Neural cell (in vitro differentiated cells): ENCODE measurements around the gene DLG4. TPM values are rescaled to one million over a fixed set of nuclear protein-coding genes. Genes with fewer than 3 reads are reported as not detected.

Experiments
- H2AFZ ChIP-seq: fragments of 200-600, 300-800 bp; sonication (generic), shearing (Covaris generic); 2 replicates; pipeline ENCODE4 v1.6.0; 2014; ENCODE audit warnings: low read depth, mild to moderate bottlenecking, antibody characterized with exemption, low read length, moderate library complexity
- H3F3A ChIP-seq: fragments of 200-600 bp; shearing (Covaris generic); 2 replicates; pipeline ENCODE4 v1.6.1; 2016; ENCODE audit warnings: mild to moderate bottlenecking, moderate library complexity, mixed read lengths, antibody characterized with exemption, low read length; ENCODE audit not compliant: insufficient read depth, poor library complexity, severe bottlenecking
- H3K27ac ChIP-seq: fragments of 200-600, 300-800 bp; sonication (generic), shearing (Covaris generic); 2 replicates; pipeline ENCODE4 v1.5.1; 2014; ENCODE audit warnings: mild to moderate bottlenecking, low read length, moderate library complexity
- H3K27me3 ChIP-seq: fragments of 300-800, 200-600 bp; sonication (generic), shearing (Covaris generic); 2 replicates; pipeline ENCODE4 v1.6.0; 2014; ENCODE audit warnings: mild to moderate bottlenecking, low read depth, low read length, moderate library complexity; ENCODE audit not compliant: insufficient read depth
- H3K36me3 ChIP-seq: fragments of 300-800, 200-600 bp; sonication (generic), shearing (Covaris generic); 2 replicates; pipeline ENCODE4 v1.5.1; 2014; ENCODE audit warnings: mild to moderate bottlenecking, antibody characterized with exemption, low read length, moderate library complexity; ENCODE audit not compliant: insufficient read depth
- H3K4me2 ChIP-seq: fragments of 300-800, 200-600 bp; sonication (generic), shearing (Covaris generic); 2 replicates; pipeline ENCODE4 v1.6.0; 2014; ENCODE audit warnings: mild to moderate bottlenecking, low read length
- H3K4me3 ChIP-seq: fragments of 300-800, 200-600 bp; sonication (generic), shearing (Covaris generic); 2 replicates; pipeline ENCODE4 v1.5.1; 2014; ENCODE audit warnings: mild to moderate bottlenecking, low read length, moderate library complexity
- H3K79me2 ChIP-seq: fragments of 200-600 bp; shearing (Covaris generic); replicated peaks from 2 replicates; pipeline ENCODE4 v1.6.0; 2014; ENCODE audit warnings: mild to moderate bottlenecking, low read length, moderate library complexity; ENCODE audit not compliant: insufficient read depth
- H3K9ac ChIP-seq: fragments of 300-800, 200-600 bp; sonication (generic), shearing (Covaris generic); 2 replicates; pipeline ENCODE4 v1.6.1; 2016; ENCODE audit warnings: mild to moderate bottlenecking, low read length, mixed read lengths
- H3K9me2 ChIP-seq: fragments of 200-600 bp; shearing (Covaris generic); 2 replicates; pipeline ENCODE4 v1.6.1; 2016; ENCODE audit warnings: mild to moderate bottlenecking, low read length, mixed read lengths; ENCODE audit not compliant: insufficient read depth
- H3K9me3 ChIP-seq: fragments of 200-600, 300-800 bp; sonication (generic), shearing (Covaris generic); 2 replicates; pipeline ENCODE4 v1.6.1; 2016; ENCODE audit warnings: mild to moderate bottlenecking, mixed run types, low read length, moderate library complexity, mixed read lengths
- H4K20me1 ChIP-seq: fragments of 200-600 bp; shearing (Covaris generic); 2 replicates; pipeline ENCODE4 v1.6.1; 2016; ENCODE audit warnings: mild to moderate bottlenecking, mixed run types; ENCODE audit not compliant: insufficient read depth
- EP300 ChIP-seq: fragments of 450-650 bp; conservative IDR thresholded peaks from 2 replicates; pipeline ENCODE4 v1.6.1; 2014; ENCODE audit warnings: antibody characterized with exemption, mild to moderate bottlenecking, moderate library complexity; ENCODE audit not compliant: poor library complexity, severe bottlenecking
- EZH2 ChIP-seq: fragments of 200-600, 300-800 bp; shearing (Covaris generic), sonication (generic); IDR thresholded peaks from 2 replicates; pipeline ENCODE4 v1.6.1; 2014; ENCODE audit warnings: antibody characterized with exemption, low read length, borderline replicate concordance, mild to moderate bottlenecking; ENCODE audit not compliant: insufficient read depth, poor library complexity, severe bottlenecking
- MXI1 ChIP-seq: fragments of 450-650 bp; conservative IDR thresholded peaks from 2 replicates; pipeline ENCODE4 v1.6.1; 2014; ENCODE audit warnings: antibody characterized with exemption, mild to moderate bottlenecking; ENCODE audit not compliant: poor library complexity, severe bottlenecking
- POLR2AphosphoS5 ChIP-seq: IDR thresholded peaks from 2 replicates; pipeline ENCODE4 v1.6.1; 2012
- RAD21 ChIP-seq: fragments of 450-650 bp; conservative IDR thresholded peaks from 2 replicates; pipeline ENCODE4 v1.6.1; 2014; ENCODE audit warnings: antibody characterized with exemption, mild to moderate bottlenecking, moderate library complexity
- SMC3 ChIP-seq: fragments of 450-650 bp; conservative IDR thresholded peaks from 2 replicates; pipeline ENCODE4 v1.6.1; 2014; ENCODE audit warnings: antibody characterized with exemption, mild to moderate bottlenecking, moderate library complexity; ENCODE audit not compliant: poor library complexity
- TAF1 ChIP-seq: IDR thresholded peaks from 2 replicates; pipeline ENCODE4 v1.6.1; 2012; ENCODE audit warnings: low read depth
- polyA plus RNA-seq: library from polyadenylated mRNA; depleted of rRNA; stranded (reverse); fragments of >200 nt; gene quantifications from 2 replicates; pipeline ENCODE4 v1.2.3, GENCODE V29; 2014
- TF ChIP-seq, protein P1 (sequence below): fragments of 450-650 bp; IDR thresholded peaks from 2 replicates; pipeline ENCODE4 v1.5.1; 2014; ENCODE audit warnings: antibody characterized with exemption, mild to moderate bottlenecking, moderate library complexity; ENCODE audit not compliant: poor library complexity, severe bottlenecking
- TF ChIP-seq, protein P2 (sequence below): IDR thresholded peaks from 2 replicates; pipeline ENCODE4 v1.6.1; 2012; ENCODE audit warnings: borderline replicate concordance

DLG4 gene
- polyA plus RNA-seq, 1 donor from 2014 or later, result 126 TPM

DNA sequence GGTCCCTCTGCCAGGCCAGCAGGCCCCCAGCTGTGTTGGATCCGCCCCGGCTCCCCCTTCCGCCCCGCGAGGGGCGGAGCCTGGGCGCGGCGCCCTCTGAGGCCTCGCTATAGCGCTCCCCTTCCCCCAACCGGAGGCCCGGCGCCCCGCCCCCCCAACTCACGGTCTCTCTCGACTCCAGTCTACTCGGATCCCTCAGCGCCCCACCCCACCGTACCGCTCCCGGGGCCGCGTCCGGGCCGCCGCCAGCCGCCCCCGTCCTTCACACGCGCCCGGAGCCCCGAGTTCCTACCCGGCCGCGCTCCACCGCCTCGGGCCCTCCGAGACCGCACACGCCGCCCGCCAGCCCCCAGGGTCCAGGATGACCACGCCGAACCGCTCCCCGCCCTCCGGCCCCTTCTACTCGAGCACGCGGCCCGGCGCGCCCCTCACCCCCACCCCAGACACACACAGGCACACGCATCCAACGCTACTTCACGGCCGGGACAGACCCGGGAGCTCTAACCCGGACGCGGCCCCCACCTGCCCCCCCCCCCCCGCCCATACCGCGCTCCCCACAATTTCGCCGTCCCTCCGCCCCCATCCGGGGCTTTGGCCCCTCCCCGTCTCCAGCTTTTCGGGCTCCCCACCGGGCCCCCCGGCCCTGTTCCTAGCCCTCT lies 18.3 kb upstream of the DLG4 start:
- H3K27me3 ChIP-seq, result no peaks in the 10 kb centered on the region
- H3K27ac ChIP-seq, result peak overlapping the region; percentile 95
- TF ChIP-seq, protein P1, sequence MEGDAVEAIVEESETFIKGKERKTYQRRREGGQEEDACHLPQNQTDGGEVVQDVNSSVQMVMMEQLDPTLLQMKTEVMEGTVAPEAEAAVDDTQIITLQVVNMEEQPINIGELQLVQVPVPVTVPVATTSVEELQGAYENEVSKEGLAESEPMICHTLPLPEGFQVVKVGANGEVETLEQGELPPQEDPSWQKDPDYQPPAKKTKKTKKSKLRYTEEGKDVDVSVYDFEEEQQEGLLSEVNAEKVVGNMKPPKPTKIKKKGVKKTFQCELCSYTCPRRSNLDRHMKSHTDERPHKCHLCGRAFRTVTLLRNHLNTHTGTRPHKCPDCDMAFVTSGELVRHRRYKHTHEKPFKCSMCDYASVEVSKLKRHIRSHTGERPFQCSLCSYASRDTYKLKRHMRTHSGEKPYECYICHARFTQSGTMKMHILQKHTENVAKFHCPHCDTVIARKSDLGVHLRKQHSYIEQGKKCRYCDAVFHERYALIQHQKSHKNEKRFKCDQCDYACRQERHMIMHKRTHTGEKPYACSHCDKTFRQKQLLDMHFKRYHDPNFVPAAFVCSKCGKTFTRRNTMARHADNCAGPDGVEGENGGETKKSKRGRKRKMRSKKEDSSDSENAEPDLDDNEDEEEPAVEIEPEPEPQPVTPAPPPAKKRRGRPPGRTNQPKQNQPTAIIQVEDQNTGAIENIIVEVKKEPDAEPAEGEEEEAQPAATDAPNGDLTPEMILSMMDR, result no peak
- peak; percentile 56 for TF ChIP-seq MXI1
- no peak overlapping the region for H2AFZ ChIP-seq
- peak overlapping the region; percentile 98 for H3K9ac ChIP-seq
- H3F3A ChIP-seq, result peaks cover 3% of the 10 kb centered on the region
- H3K9me3 ChIP-seq, result no peaks in the 10 kb centered on the region
- peak overlapping the region; percentile 75 for H3K4me3 ChIP-seq
- H3K36me3 ChIP-seq, result no peaks in the 10 kb centered on the region
- H3K79me2 ChIP-seq, result peaks cover 76% of the 10 kb centered on the region
- peak overlapping the region; percentile 82 for H3K4me2 ChIP-seq
- no peaks in the 10 kb centered on the region for H3K9me2 ChIP-seq
- no peaks in the 10 kb centered on the region for H4K20me1 ChIP-seq

DNA sequence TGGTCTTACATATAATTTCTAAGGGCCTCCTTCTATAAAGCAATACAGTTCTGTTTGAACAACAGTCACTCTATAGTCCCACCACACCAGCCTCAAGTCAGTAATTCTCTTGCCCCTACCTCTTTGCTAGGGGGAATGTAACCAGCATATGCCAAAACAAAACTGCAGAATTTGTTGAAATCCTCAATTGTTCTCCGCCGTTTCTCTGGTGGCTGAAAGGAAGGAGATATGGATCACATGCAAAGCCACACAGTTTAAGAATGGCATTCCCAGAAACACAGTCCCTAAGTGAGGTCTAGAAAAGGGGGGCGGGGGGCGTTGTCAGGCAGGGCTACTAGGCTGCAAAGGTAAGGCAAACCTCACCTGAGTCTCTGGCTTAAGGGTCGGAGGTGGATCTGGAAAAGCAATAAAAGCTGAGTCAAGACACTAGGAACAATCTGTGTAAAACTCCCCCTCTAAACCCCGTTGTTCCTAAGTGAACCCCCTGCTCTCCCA lies 17.7 kb upstream of the DLG4 start:
- H3K9ac ChIP-seq, result peak overlapping the region; percentile 98

DNA sequence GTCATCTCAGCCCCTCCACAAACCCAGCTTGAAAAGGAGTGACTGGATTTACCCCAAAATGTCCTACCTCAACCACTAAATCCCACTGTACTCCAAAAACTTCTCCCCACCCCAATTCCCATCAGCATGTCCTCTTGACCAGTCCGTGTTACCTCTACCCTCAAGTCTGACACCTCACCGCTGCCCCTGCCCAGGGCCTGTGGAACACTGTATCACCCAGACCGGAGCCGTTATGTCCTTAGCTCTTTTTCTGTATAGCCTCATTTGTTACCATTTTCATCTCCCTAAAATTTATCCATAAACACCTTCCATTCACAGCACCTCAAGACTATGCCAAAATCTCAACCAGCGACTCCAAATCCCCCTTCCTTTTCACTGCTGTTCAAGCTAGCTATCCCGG lies 17.2 kb upstream of the DLG4 start:
- H3K27ac ChIP-seq, result peak overlapping the region; percentile 95
- no peaks in the 10 kb centered on the region for H3K36me3 ChIP-seq
- H3F3A ChIP-seq, result peaks cover 3% of the 10 kb centered on the region
- no peaks in the 10 kb centered on the region for H3K9me3 ChIP-seq
- H3K4me2 ChIP-seq, result peak overlapping the region; percentile 82
- H3K9me2 ChIP-seq, result no peaks in the 10 kb centered on the region
- no peak for TF ChIP-seq EP300
- no peak for TF ChIP-seq MXI1
- no peak for TF ChIP-seq TAF1
- TF ChIP-seq, protein P1, result no peak
- TF ChIP-seq RAD21, result no peak
- no peak for TF ChIP-seq EZH2
- no peak for TF ChIP-seq SMC3
- no peak for TF ChIP-seq POLR2AphosphoS5
- TF ChIP-seq, protein P2, sequence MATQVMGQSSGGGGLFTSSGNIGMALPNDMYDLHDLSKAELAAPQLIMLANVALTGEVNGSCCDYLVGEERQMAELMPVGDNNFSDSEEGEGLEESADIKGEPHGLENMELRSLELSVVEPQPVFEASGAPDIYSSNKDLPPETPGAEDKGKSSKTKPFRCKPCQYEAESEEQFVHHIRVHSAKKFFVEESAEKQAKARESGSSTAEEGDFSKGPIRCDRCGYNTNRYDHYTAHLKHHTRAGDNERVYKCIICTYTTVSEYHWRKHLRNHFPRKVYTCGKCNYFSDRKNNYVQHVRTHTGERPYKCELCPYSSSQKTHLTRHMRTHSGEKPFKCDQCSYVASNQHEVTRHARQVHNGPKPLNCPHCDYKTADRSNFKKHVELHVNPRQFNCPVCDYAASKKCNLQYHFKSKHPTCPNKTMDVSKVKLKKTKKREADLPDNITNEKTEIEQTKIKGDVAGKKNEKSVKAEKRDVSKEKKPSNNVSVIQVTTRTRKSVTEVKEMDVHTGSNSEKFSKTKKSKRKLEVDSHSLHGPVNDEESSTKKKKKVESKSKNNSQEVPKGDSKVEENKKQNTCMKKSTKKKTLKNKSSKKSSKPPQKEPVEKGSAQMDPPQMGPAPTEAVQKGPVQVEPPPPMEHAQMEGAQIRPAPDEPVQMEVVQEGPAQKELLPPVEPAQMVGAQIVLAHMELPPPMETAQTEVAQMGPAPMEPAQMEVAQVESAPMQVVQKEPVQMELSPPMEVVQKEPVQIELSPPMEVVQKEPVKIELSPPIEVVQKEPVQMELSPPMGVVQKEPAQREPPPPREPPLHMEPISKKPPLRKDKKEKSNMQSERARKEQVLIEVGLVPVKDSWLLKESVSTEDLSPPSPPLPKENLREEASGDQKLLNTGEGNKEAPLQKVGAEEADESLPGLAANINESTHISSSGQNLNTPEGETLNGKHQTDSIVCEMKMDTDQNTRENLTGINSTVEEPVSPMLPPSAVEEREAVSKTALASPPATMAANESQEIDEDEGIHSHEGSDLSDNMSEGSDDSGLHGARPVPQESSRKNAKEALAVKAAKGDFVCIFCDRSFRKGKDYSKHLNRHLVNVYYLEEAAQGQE, result no peak
- H2AFZ ChIP-seq, result no peak overlapping the region
- H3K4me3 ChIP-seq, result peak overlapping the region; percentile 75
- peak overlapping the region; percentile 98 for H3K9ac ChIP-seq
- H3K27me3 ChIP-seq, result no peaks in the 10 kb centered on the region
- no peaks in the 10 kb centered on the region for H4K20me1 ChIP-seq
- H3K79me2 ChIP-seq, result peaks cover 83% of the 10 kb centered on the region

More for the DNA sequence above, 17.7 kb upstream of the DLG4 start:
- H3K9me2 ChIP-seq, result no peaks in the 10 kb centered on the region
- H3K9me3 ChIP-seq, result no peaks in the 10 kb centered on the region
- H3K36me3 ChIP-seq, result no peaks in the 10 kb centered on the region
- H2AFZ ChIP-seq, result no peak overlapping the region
- TF ChIP-seq, protein P1, result no peak
- TF ChIP-seq TAF1, result peak; percentile 2
- H3K4me3 ChIP-seq, result peak overlapping the region; percentile 75
- no peaks in the 10 kb centered on the region for H3K27me3 ChIP-seq
- H4K20me1 ChIP-seq, result no peaks in the 10 kb centered on the region
- H3K27ac ChIP-seq, result peak overlapping the region; percentile 95
- peaks cover 82% of the 10 kb centered on the region for H3K79me2 ChIP-seq
- H3F3A ChIP-seq, result peaks cover 3% of the 10 kb centered on the region
- H3K4me2 ChIP-seq, result peak overlapping the region; percentile 82
